ENCODE results near the gene UAP1L1. TPM values are rescaled to one million over a fixed set of nuclear protein-coding genes. Genes with fewer than 3 reads are reported as not detected.

The UAP1L1 gene
- total RNA-seq, 1 donor from 2014 or later, result 40.2 TPM

DNA sequence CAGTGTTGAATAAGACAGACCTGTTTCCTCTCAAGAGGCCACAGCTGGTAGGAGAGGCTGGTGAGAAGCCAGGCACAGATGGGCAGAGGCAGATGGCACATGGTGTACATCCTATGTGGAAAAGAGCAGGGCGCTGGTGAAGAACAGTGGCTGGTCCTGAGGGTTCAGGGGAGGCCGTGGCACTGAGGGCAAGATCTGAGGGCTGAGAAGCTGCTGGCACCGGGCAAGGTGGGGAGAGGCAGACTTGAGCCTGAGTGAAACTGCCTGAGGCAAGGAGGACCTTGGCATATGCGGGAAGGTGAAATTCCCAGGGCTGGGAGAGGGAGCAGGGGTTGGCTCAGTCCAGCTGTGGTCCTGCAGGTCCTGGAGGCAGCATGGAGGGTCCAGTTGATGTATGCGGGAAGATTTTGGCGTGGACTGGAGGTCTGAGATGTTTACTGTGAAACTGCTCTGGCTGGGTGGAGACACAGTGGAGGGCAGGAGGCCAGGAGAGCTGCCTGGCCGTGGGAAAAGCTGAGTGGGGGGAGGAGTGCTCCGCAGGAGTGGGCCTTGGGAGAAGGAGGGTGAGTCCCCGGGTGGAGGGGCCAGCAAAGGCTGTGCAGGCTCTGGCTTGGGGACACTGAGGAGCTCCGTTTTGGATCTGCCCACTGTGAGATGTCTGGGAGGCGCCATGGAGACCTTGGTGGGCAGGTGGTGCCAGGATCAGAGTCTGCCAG is 12.1 kb downstream of the UAP1L1 start:
- DNase-seq (ENCODE audit: low read depth), result no peak

DNA sequence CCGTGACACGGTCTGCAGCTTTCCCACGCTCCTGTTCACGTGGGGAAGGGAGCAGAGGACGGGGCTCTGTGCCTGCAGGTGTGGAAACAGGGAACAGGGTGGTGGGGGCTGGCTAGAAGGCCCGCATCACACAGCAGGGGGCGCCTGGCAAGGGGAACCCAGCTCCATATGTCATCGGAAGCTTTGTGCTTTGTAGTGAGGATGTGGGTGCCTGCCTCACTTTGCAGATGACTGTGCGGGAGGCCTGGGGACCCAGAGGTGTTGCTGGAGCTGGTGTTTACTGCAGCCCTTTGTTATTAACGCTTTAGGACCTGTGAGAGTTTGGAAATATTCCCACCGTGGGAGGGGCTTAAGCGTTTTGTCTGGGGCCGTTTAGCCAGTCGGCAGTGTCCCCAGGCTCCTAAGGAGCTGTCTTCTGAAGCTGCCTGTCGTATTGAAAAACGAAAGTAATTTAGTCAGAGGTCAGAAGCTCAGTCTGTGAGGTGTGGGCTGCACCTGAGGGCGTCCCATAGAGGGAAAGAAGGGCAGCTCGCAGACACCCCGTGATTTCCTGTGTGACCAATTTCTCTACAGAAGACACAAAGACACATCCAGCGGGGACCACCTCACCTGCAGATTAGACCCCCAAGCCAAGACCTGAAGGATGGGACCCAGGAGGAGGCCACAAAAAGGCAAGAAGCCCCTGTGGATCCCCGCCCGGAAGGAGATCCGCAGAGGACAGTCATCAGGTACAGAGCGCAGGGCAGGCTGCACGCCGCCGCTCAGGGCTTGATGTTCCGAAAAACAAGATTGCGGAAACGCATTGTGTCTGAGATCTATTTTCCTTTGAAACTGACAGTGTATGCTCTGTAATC is 18.6 kb downstream of the UAP1L1 start:
- DNase-seq (ENCODE audit: low read depth), result no peak

DNA sequence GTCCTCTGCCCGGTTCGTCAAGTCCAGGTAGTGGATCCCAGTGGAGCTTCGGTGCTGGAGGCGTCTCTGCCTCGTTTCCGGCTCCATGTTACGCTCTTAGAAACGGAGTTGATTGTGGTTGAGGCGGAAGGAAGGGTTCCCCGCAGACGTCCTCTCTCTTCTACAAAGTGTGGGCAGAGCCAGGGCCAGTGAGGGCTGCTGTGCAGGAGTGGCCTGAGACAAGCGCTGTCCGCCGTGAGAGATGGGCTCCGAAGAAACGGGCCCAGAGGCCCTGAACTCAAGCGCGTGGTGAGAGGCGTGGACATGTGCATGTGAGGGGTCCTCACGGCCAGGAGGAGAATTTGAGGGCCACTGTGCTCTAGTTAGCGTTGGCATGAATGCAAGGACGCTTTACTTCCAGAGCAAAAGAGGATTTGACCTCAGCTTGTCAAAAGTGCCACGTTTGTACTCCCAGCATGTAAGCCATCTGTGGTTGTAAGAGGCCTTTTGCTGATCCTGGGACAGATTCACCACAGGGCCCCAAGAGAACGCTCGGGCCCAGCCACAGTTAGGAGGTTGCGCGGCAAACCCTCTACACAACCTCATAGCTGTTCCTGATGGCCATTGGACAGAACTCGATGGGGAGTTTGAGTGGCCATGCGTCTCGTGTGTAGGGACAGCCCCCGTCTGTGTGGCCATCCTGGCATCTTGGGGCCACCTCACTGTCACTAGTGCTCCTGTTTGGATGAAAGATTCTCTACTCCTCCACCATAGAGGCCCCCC is 19.6 kb downstream of the UAP1L1 start:
- no peak for DNase-seq (ENCODE audit: low read depth)

DNA sequence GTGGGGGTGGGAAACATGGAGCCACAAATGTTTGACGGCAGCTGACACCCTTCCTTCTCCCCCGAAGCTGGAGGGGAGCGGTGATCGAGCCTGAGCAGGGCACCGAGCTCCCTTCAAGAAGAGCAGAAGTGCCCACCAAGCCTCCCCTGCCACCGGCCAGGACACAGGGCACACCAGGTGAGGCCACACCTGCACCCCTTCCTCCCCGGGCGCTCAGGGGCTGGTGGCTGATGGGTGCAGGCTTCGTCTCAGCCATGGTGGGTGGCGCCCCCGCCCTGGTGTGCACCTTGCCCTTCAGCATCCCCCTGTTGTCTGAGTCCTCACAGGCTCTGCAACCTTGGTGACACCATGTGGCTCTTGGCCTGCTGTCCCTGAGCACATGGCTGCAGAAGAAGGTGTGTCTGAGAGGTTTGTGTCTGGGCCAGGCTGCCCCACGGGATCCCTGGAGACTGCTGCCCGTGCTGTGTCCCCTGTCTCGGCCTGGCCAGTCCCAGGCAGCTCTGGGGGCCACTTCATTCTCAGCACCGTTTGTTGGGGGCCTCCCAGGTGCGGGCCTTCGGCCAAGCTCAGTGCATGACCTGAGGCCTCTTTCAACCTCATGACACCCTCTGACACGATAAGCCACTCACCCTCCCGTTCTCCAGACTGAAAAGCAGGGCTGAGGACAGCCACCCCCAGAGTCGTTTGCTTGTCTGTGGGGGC is 20.6 kb downstream of the UAP1L1 start:
- no peak for DNase-seq (ENCODE audit: low read depth)

DNA sequence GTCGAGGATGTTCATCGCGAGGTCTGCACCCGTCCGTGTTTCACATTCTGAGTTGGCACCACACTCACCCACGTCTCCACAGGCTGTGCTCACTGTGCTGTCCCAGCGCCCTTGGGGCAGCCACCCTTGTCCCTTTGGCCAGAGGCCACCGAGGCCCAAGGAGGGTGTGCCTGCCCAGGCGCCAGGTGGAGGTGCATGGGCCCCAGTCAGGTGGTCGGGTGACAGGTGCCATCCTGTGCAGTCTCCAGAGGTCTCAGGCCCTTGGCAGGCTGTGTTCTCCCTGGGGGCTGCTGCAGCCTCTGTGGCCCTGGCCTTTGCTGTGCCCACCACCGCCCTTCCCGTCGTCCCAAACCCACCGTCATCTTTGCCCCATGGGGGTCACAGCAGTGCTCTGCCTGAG is 21.9 kb downstream of the UAP1L1 start:
- no peak for DNase-seq (ENCODE audit: low read depth)

GRCh38 chr9:137103206-137103999 is 26.1 kb downstream of the UAP1L1 start:
- DNase-seq (ENCODE audit: low read depth), result no peak

DNA sequence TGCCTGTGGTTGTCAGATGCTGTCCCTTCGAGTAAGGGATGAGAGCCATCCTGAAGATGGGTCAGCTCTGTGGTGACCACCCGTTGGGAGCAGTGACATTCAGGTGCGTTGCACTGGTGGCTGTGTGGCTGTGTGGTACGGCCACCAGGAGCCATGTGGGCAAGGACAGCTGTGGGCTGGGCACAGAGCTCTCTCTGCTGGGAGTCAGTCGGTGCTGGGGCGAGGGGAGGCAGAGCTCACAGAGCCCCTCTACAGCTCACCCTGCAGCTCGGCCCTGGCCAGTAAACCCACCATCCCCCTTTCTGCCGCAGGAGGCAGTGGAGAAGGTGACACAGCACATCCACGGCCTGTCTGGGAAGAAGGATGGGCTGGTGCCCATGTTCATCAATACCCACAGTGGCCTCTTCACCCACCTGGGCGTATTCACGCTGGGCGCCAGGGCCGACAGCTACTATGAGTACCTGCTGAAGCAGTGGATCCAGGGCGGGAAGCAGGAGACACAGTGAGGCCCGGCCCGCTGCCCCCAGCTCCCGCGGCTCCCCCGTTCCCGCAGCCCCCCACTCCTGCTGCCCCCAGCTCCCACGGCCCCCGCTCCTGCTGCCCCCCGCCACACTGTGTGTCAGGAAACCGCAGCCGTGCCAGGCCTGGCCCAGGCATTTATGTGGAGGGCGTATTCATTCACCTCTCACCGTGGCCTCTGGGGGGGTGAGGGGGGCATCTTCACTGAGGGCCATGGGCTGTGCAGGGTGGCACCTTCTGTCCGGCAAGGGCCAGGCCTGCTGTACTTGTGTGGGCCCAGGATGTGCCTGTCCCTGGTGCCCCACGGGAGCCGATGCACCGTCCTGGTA is 28.7 kb downstream of the UAP1L1 start:
- DNase-seq (ENCODE audit: low read depth), result no peak

DNA sequence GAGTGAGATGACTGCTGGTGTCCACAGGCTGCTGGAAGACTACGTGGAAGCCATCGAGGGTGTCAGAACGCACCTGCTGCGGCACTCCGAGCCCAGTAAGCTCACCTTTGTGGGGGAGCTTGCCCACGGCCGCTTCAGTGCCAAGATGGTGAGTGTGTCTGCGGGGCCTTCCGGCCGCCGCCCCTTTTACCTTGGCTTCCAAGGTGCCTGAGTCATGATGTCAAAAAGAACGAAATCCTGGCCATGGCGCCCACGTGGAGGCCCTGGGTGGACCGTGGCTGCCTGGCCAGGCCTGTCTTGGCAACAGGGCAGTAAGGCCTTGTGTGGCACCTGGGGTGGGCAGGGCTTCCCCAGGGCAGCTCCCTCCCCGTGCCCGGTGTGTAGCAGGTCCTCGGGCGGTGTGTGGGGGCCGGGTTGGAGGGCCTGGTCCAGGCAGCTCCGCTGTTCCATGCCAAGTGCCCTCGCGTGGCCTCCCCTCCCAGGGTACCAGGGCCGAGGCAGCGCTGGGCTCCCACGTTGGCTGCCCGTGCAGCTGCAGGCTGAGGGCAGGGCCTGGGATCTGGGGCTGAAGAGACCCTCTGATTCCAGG is 29.4 kb downstream of the UAP1L1 start:
- no peak for DNase-seq (ENCODE audit: low read depth)

GRCh38 chr9:137107312-137107921 is 30.1 kb downstream of the UAP1L1 start:
- no peak for DNase-seq (ENCODE audit: low read depth)

- DNase-seq (ENCODE audit: low read depth), result no peak
Observed at GRCh38 chr9:137107982-137108381, 30.7 kb downstream of the UAP1L1 start.

DNA sequence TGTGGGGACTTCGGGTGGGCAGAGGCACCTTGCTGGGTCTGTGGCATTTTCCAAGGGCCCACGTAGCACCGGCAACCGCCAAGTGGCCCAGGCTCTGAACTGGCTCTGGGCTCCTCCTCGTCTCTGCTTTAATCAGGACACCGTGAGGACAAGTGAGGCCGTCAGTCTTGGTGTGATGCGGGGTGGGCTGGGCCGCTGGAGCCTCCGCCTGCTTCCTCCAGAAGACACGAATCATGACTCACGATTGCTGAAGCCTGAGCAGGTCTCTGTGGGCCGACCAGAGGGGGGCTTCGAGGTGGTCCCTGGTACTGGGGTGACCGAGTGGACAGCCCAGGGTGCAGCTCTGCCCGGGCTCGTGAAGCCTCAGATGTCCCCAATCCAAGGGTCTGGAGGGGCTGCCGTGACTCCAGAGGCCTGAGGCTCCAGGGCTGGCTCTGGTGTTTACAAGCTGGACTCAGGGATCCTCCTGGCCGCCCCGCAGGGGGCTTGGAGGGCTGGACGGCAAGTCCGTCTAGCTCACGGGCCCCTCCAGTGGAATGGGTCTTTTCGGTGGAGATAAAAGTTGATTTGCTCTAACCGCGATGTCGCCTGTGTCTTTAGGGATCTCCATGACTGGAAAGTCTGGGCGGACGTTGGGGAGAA is 31.4 kb downstream of the UAP1L1 start:
- no peak for DNase-seq (ENCODE audit: low read depth)

DNA sequence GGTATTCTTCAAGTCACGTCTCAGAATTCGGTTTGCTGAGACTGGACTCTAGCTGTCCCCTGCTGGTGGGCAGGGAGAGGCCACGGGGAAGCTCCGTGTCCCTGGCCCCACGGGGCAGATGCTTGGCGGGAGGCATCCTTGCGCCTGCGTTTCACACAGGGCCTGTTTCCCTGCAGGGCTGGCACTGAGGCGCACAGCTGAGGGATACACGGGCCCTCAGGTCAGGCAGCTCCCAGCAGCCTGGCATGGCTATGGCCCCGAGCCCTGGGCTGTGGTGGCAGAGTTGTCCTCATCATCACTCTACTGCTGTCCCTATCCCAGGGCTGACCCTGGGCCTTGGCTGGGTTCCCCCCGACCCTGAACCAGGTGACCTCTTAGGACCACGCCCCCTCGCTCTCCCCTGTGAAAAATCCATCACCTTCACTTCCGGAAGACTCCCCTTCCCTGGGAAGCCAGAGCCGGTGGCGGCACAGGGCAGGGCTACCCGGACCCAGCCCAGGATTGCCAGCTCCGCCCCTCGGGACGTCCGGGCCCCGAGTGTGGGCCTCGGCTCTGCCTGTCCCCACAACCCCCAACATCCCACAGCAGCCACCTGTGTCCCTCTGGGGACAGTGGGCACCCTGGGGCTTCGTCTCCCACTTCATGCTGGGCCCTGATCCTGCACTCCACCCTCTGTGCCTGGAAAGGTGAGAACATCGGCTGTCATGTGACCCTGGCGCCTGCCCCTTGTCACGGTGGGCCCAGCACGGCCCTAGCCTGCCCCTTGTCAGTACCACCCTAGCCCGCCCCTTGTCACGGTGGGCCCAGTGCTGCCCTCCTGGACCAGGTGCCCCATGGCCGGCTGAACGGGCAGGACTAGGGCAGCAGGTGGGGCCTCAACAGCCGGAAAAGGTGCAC is 32.2 kb downstream of the UAP1L1 start:
- DNase-seq (ENCODE audit: low read depth), result no peak

- DNase-seq (ENCODE audit: low read depth), result no peak
Observed at GRCh38 chr9:137110147-137110910, 33.0 kb downstream of the UAP1L1 start.

GRCh38 chr9:137110911-137111787 is 33.8 kb downstream of the UAP1L1 start:
- no peak for DNase-seq (ENCODE audit: low read depth)
